GM12864 (cell line): ENCODE results near the gene GATA6.
"Not testable (repeated sequence)": the region's sequence is repeated elsewhere in the genome, so short reads cannot be mapped to it uniquely, and the experiment has no call there.

Experiments
- DNase-seq: peaks from one replicate; pipeline ENCODE4 v3.0.0-alpha.2; 2011; ENCODE audit warnings: low read depth
- H3K4me3 ChIP-seq: 2 replicates; pipeline ENCODE4 v1.5.1; 2011; ENCODE audit warnings: mild to moderate bottlenecking, low read depth, low read length, control low read depth
- TF ChIP-seq, protein P1 (sequence below): IDR thresholded peaks from 2 replicates; pipeline ENCODE4 v1.5.1; 2011; ENCODE audit warnings: low read depth, mild to moderate bottlenecking, moderate library complexity, low read length, control low read depth, inconsistent platforms; ENCODE audit errors: missing control alignments

The GATA6 gene

DNA sequence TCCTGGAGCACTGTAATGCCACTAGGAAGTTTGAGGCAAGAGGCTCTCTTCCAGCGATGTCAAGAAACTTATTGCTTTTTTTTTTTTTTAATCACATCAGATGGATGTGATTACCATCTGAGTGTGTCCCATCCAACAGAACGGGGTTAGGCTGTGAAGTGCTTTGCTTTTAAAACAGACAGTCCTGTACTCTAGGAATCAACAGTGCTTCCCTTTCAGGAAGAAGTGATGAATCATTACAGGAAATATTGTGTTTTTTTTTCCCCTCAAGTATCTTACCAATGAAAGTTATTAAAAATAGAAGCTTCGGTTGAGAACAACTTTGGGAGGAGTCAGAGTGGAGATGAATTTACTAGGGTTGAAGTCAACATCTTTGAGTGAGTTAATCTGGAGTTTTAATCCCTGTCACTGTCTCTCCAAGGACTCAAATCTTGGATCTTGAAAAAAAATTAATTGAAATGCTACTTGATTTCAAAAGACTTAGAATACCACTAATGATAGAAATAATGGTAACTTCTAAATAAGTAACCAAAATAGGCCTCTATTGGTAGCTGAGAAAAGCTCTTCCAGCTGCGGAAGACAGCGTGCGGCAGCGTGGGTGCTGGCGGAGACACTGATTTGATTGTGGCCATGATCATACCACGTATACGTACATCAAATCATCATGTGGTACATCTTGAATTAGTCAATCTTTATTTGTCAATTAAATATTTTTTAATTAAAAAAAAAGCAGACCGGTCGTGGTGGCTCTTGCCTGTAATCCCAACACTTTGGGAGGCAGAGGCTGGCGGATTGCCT, 45.5 kb downstream of the GATA6 start:
- TF ChIP-seq, protein P1, sequence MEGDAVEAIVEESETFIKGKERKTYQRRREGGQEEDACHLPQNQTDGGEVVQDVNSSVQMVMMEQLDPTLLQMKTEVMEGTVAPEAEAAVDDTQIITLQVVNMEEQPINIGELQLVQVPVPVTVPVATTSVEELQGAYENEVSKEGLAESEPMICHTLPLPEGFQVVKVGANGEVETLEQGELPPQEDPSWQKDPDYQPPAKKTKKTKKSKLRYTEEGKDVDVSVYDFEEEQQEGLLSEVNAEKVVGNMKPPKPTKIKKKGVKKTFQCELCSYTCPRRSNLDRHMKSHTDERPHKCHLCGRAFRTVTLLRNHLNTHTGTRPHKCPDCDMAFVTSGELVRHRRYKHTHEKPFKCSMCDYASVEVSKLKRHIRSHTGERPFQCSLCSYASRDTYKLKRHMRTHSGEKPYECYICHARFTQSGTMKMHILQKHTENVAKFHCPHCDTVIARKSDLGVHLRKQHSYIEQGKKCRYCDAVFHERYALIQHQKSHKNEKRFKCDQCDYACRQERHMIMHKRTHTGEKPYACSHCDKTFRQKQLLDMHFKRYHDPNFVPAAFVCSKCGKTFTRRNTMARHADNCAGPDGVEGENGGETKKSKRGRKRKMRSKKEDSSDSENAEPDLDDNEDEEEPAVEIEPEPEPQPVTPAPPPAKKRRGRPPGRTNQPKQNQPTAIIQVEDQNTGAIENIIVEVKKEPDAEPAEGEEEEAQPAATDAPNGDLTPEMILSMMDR, result no peak
- no peak for DNase-seq
- no peak overlapping the region for H3K4me3 ChIP-seq

- no peak for DNase-seq
- no peak overlapping the region for H3K4me3 ChIP-seq
- TF ChIP-seq, protein P1, result no peak
Measured at GRCh38 chr18:22218835-22219234, 49.4 kb downstream of the GATA6 start.

DNA sequence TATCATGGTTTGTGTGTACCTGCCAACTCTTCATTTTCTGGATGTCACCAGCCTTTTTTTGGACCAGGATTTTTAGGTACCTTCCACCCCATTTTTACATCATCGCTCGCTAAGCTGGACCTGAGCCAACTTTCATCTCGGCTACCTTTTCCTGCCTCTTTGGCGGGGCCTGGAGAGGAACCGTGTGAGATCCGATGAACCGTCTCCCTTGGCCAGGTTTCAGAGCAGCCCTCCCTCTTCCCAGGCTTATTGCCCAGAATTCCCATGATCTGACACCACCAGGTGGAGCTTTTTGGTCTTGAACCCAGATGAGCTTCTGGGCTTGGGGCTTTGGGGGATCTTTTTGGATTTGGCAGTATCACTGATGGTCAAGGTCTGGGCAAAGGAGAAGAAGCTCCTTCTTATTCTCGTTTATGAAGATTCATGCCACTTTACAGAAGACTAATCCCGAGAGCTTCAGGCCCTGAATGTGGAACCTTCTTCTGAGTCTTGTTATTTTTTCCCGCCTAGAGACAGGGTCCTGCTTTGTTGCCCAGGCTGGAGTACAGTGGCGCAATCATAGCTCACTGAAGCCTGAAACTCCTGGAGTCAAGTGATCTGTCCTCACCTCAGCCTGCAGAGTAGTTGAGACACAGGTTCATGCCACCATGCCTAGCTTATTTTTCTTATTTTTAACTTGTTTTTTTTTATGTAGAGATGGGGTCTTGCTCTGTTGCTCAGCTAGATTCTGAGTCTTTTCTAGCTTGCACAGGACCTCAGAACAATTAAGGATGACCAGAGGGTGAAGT, 50.4 kb downstream of the GATA6 start:
- H3K4me3 ChIP-seq, result no peak overlapping the region
- DNase-seq, result no peak
- TF ChIP-seq, protein P1, result no peak

- not testable (repeated sequence) for DNase-seq, H3K4me3 ChIP-seq
Measured at GRCh38 chr18:22220585-22220984, 51.2 kb downstream of the GATA6 start.

DNA sequence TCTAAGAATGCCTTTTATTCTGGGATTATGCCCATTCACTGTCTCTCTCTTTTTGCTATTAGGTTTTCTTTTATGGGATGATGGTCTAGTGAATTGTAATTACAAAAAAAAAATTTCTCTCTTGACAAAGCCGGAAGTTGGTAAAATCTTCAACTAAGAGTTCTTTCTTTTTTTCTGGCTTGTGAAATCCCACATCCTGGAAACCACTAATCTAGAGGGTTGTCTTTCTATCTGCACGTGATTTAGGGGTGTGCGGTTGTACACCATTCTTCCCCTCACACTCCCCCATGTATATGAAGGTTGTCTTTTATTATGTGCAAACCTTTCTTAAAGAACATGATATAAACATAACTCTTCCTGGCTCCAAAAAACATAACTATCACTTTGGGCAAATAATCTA, 52.0 kb downstream of the GATA6 start:
- TF ChIP-seq, protein P1, result no peak
- H3K4me3 ChIP-seq, result no peak overlapping the region
- DNase-seq, result no peak

DNA sequence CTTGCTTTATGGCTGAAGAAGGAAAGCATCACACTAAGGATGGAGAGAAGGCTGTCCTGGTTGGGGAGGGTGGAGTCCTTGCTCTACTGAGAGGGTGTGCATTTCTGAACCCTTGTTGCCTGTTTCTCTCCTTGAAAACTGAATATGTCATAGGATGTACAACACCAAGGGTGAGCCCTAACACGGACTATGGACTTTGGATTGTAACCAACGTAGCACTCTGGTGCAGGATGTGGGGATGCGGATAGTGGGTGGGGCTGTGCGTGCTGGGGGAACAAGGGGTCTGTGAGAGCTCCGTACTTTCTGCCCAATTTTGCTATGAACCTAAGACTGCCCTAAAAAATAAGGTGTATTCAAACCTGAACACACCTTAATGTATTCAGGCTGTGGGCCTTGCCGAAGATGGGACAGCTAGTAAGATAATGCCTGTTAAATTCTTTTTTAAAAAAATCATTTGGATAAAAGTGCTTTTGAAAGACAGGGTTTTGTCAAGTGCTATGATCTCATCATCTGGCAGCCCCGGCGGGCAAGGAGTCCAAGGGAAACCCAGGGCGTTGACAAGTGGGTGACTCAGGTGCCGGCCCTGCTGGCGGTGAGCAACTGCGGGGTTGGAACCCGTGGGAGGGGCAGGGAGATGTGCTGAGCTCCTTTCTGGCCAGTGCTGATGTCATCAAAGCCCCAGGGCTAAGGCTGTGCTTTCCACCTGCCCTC, 54.0 kb downstream of the GATA6 start:
- no peak overlapping the region for H3K4me3 ChIP-seq
- no peak for DNase-seq
- TF ChIP-seq, protein P1, result no peak

DNA sequence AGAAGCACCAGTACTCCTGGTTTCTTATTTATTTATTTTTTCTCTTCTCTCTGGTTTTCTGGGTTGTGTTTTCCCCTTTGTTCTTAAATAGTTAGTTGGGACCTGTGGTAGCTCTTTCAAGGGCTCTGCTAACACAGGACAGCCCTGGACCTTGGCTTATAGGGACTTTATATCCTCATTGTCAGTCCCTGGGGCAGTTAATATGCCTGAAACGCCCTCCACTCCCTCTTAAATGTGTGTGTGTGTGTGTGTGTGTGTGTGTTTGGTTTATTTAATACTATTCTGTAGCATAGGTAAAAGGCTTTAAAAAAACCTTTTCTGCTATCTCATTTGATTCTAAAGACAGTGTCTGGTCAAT, 54.6 kb downstream of the GATA6 start:
- H3K4me3 ChIP-seq, result no peak overlapping the region
- no peak for DNase-seq
- TF ChIP-seq, protein P1, result no peak
